OCI-LY1 (cell line): ENCODE results near the gene ACTN2.

Source experiments
- H2AFZ ChIP-seq: fragments of 200-600 bp; sonication (generic), shearing (Covaris generic); 2 replicates; pipeline ENCODE4 v1.6.0; 2014; ENCODE audit warnings: antibody characterized with exemption, mild to moderate bottlenecking, low read length
- H3F3A ChIP-seq: fragments of 200-600 bp; sonication (generic), shearing (Covaris generic); 2 replicates; pipeline ENCODE4 v1.6.0; 2014; ENCODE audit warnings: mild to moderate bottlenecking, antibody characterized with exemption, low read length, moderate library complexity; ENCODE audit not compliant: insufficient read depth
- H3K27ac ChIP-seq: fragments of 200-600 bp; sonication (generic); 2 replicates; pipeline ENCODE4 v1.5.1; 2014; ENCODE audit warnings: low read length, mixed run types, mild to moderate bottlenecking, low read depth; ENCODE audit not compliant: poor library complexity, severe bottlenecking
- H3K27me3 ChIP-seq: fragments of 200-600 bp; sonication (generic); 2 replicates; pipeline ENCODE4 v1.6.0; 2014; ENCODE audit warnings: antibody characterized with exemption, mild to moderate bottlenecking, low read length, moderate library complexity; ENCODE audit not compliant: insufficient read depth
- H3K36me3 ChIP-seq: fragments of 200-600 bp; sonication (generic); 2 replicates; pipeline ENCODE4 v1.6.1; 2014; ENCODE audit warnings: mild to moderate bottlenecking, antibody characterized with exemption, low read length, moderate library complexity, mixed read lengths; ENCODE audit not compliant: insufficient read depth
- H3K4me1 ChIP-seq: fragments of 200-600 bp; sonication (generic); 2 replicates; pipeline ENCODE4 v1.5.1; 2014; ENCODE audit warnings: mild to moderate bottlenecking, low read length, moderate library complexity; ENCODE audit not compliant: insufficient read depth, severe bottlenecking
- H3K4me2 ChIP-seq: fragments of 200-600 bp; sonication (generic), shearing (Covaris generic); 2 replicates; pipeline ENCODE4 v1.6.1; 2014; ENCODE audit warnings: low read length
- H3K4me3 ChIP-seq: fragments of 200-600 bp; sonication (generic); 2 replicates; pipeline ENCODE4 v1.5.1; 2014; ENCODE audit warnings: low read length, low read depth, mild to moderate bottlenecking, mixed read lengths; ENCODE audit not compliant: poor library complexity, severe bottlenecking
- H3K79me2 ChIP-seq: fragments of 200-600 bp; shearing (Covaris generic); 2 replicates; pipeline ENCODE4 v1.6.1; 2016; ENCODE audit warnings: mixed run types, low read length, mixed read lengths; ENCODE audit not compliant: insufficient read depth
- H3K9ac ChIP-seq: fragments of 200-600 bp; sonication (generic), shearing (Covaris generic); 2 replicates; pipeline ENCODE4 v1.6.1; 2014; ENCODE audit warnings: mild to moderate bottlenecking, low read length, mixed read lengths
- H3K9me2 ChIP-seq: fragments of 200-600 bp; sonication (generic), shearing (Covaris generic); 2 replicates; pipeline ENCODE4 v1.6.1; 2014; ENCODE audit warnings: low read depth, mild to moderate bottlenecking, low read length, mixed read lengths
- H3K9me3 ChIP-seq: fragments of 200-600 bp; shearing (Covaris generic); 2 replicates; pipeline ENCODE4 v1.6.1; 2014; ENCODE audit warnings: low read length, mixed read lengths
- H4K20me1 ChIP-seq: fragments of 200-600 bp; sonication (generic), shearing (Covaris generic); 2 replicates; pipeline ENCODE4 v1.6.0; 2016; ENCODE audit warnings: mild to moderate bottlenecking, low read length; ENCODE audit not compliant: insufficient read depth
- EZH2 ChIP-seq: fragments of 200-600 bp; sonication (generic), shearing (Covaris generic); IDR thresholded peaks from 2 replicates; pipeline ENCODE4 v1.8.0; 2017; ENCODE audit warnings: borderline replicate concordance, mixed run types, mild to moderate bottlenecking, antibody characterized with exemption, low read length, moderate library complexity, mixed read lengths
- TF ChIP-seq, protein P1 (sequence below): fragments of 200-600 bp; sonication (generic), shearing (Covaris generic); IDR thresholded peaks from 2 replicates; pipeline ENCODE4 v1.5.1; 2017; ENCODE audit warnings: mild to moderate bottlenecking, antibody characterized with exemption, low read length, moderate library complexity, mixed read lengths

The ACTN2 gene

DNA sequence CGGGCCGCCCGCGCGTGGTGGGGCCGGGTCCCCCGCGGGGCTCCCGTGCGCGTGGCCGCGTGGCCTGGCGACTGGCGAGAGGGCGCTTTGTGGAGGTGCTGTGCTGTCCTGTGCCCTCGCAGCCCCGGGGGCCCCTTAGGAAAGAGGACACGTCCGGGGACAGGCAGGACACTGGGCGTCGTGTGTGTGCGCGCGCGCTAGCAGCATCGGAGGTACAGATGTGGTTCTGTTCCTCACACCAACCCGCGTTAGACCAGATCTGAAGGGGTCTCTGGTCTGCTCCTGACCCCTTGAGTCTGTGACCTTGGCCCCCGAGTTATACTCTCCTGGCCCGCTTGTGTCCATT is 489 bp downstream of the ACTN2 start:
- Histone ChIP-seq H3K27me3 (no peaks in the 10 kb centered on the region), H3K4me2 (no peak overlapping the region), H3K4me3 (no peak overlapping the region), H2AFZ (no peak overlapping the region), H3K9ac (no peak overlapping the region), H3K27ac (no peak overlapping the region), H3F3A (no peaks in the 10 kb centered on the region), H3K9me2 (no peaks in the 10 kb centered on the region), H3K4me1 (no peaks in the 10 kb centered on the region), H3K36me3 (no peaks in the 10 kb centered on the region), H3K79me2 (no peaks in the 10 kb centered on the region), H3K9me3 (no peaks in the 10 kb centered on the region), H4K20me1 (no peaks in the 10 kb centered on the region)
- TF ChIP-seq, protein P1, sequence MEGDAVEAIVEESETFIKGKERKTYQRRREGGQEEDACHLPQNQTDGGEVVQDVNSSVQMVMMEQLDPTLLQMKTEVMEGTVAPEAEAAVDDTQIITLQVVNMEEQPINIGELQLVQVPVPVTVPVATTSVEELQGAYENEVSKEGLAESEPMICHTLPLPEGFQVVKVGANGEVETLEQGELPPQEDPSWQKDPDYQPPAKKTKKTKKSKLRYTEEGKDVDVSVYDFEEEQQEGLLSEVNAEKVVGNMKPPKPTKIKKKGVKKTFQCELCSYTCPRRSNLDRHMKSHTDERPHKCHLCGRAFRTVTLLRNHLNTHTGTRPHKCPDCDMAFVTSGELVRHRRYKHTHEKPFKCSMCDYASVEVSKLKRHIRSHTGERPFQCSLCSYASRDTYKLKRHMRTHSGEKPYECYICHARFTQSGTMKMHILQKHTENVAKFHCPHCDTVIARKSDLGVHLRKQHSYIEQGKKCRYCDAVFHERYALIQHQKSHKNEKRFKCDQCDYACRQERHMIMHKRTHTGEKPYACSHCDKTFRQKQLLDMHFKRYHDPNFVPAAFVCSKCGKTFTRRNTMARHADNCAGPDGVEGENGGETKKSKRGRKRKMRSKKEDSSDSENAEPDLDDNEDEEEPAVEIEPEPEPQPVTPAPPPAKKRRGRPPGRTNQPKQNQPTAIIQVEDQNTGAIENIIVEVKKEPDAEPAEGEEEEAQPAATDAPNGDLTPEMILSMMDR, result no peak
- TF ChIP-seq EZH2, result no peak

DNA sequence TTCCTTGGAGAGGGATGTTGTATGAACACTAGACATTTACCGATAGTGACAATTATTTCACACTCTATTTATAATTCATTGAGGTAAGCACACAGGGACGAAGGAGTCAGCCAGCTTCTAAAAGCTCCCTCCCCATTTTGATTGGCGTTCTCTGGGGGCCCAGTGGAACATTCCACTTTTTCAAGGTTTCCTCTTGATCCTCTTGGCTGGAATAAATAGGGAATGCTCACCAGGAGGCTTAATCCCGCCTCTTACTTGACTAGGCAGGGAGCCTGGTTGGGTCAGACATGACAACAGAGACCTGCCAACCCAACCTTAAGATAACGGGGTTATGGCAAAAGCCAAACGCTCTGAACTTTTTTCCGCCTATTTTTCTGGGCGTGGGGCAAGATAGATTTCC is 974 bp downstream of the ACTN2 start:
- Histone ChIP-seq H3K4me3 (no peak overlapping the region), H3F3A (no peaks in the 10 kb centered on the region), H3K4me2 (no peak overlapping the region), H2AFZ (no peak overlapping the region), H3K79me2 (no peaks in the 10 kb centered on the region), H4K20me1 (no peaks in the 10 kb centered on the region), H3K9ac (no peak overlapping the region), H3K9me2 (no peaks in the 10 kb centered on the region), H3K27ac (no peak overlapping the region), H3K9me3 (no peaks in the 10 kb centered on the region), H3K27me3 (no peaks in the 10 kb centered on the region), H3K4me1 (no peaks in the 10 kb centered on the region), H3K36me3 (no peaks in the 10 kb centered on the region)
- TF ChIP-seq, protein P1, result no peak
- no peak for TF ChIP-seq EZH2

DNA sequence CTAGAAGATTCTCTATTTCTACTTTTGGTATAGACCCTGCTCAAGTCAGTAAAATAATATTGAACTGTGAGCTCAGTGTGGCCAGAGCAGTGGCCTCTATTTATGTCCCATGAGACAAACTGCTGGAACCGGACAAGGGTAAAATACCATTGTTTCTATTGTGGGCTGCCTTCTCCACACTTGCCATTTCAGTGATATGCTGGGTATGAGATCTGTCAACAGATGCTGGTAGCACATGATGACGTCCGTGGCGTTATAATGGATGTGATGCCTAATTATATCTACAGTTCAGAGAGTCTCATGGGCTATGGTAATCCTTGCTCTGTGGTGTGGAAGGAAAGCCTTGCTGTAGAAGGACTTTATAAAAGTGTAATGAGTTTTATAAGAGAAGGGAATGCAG is 2.4 kb downstream of the ACTN2 start:
- Histone ChIP-seq H3K27ac (no peak overlapping the region), H3F3A (no peaks in the 10 kb centered on the region), H3K79me2 (no peaks in the 10 kb centered on the region), H3K9me2 (no peaks in the 10 kb centered on the region), H3K4me2 (no peak overlapping the region), H2AFZ (no peak overlapping the region), H3K27me3 (no peaks in the 10 kb centered on the region), H3K9me3 (no peaks in the 10 kb centered on the region), H4K20me1 (no peaks in the 10 kb centered on the region), H3K9ac (no peak overlapping the region), H3K4me3 (no peak overlapping the region), H3K36me3 (no peaks in the 10 kb centered on the region), H3K4me1 (no peaks in the 10 kb centered on the region)
- TF ChIP-seq EZH2, result no peak
- TF ChIP-seq, protein P1, result no peak
